Astrocyte (in vitro differentiated cells and primary cell): ENCODE data around the gene PLS1. TPM values are rescaled to one million over a fixed set of nuclear protein-coding genes. Genes with fewer than 3 reads are reported as not detected.
"Not testable (repeated sequence)": the region's sequence is repeated elsewhere in the genome, so short reads cannot be mapped to it uniquely, and the experiment has no call there.

Experiments used
- DNase-seq: peaks from one replicate; pipeline ENCODE4 v3.0.0-alpha.2; 2010; ENCODE audit warnings: low read depth
- FAIRE-seq: peaks from 2 replicates; lab custom pipeline; 2011; peaks lifted over from hg19 to GRCh38; lab: Jason Lieb, UNC
- H2AFZ ChIP-seq: 2 replicates; pipeline ENCODE4 v1.6.0; 2012; ENCODE audit warnings: low read depth, low read length, inconsistent platforms
- H3K27ac ChIP-seq: 2 replicates; pipeline ENCODE4 v1.5.1; 2011; ENCODE audit warnings: low read depth, low read length, inconsistent platforms
- H3K27me3 ChIP-seq: 2 replicates; pipeline ENCODE4 v1.6.0; 2011; ENCODE audit warnings: low read length, inconsistent platforms; ENCODE audit not compliant: insufficient read depth
- H3K36me3 ChIP-seq: 2 replicates; pipeline ENCODE4 v1.5.1; 2011; ENCODE audit warnings: low read length, inconsistent platforms; ENCODE audit not compliant: insufficient read depth
- H3K4me1 ChIP-seq: 2 replicates; pipeline ENCODE4 v1.5.1; 2011; ENCODE audit warnings: low read length, inconsistent platforms; ENCODE audit not compliant: insufficient read depth
- H3K4me2 ChIP-seq: 2 replicates; pipeline ENCODE4 v1.6.0; 2012; ENCODE audit warnings: low read length, inconsistent platforms
- H3K4me3 ChIP-seq: 2 replicates; pipeline ENCODE4 v1.5.1; 2011; ENCODE audit warnings: low read depth, mild to moderate bottlenecking, low read length, inconsistent platforms; ENCODE audit not compliant: insufficient read depth
- H3K79me2 ChIP-seq: 2 replicates; pipeline ENCODE4 v1.6.0; 2012; ENCODE audit warnings: mild to moderate bottlenecking, low read length, inconsistent platforms; ENCODE audit not compliant: insufficient read depth
- H3K9ac ChIP-seq: 2 replicates; pipeline ENCODE4 v1.6.0; 2012; ENCODE audit warnings: mild to moderate bottlenecking, low read length, inconsistent platforms
- H3K9me3 ChIP-seq: 2 replicates; pipeline ENCODE4 v1.5.1; 2012; ENCODE audit warnings: low read depth, mild to moderate bottlenecking, low read length, inconsistent platforms; ENCODE audit not compliant: insufficient read depth
- H4K20me1 ChIP-seq: 2 replicates; pipeline ENCODE4 v1.6.0; 2012; ENCODE audit warnings: low read length, inconsistent platforms; ENCODE audit not compliant: insufficient read depth
- H3K27ac Mint-ChIP-seq: one replicate; pipeline ENCODE4 v1.8.0; 2021; ENCODE audit warnings: mild to moderate bottlenecking, mixed read lengths; ENCODE audit not compliant: unreplicated experiment
- H3K27me3 Mint-ChIP-seq: one replicate; pipeline ENCODE4 v1.8.0; 2021; ENCODE audit warnings: low read depth, mixed read lengths; ENCODE audit not compliant: unreplicated experiment
- H3K36me3 Mint-ChIP-seq: one replicate; pipeline ENCODE4 v1.8.0; 2021; ENCODE audit warnings: low read depth, mixed read lengths; ENCODE audit not compliant: unreplicated experiment
- H3K4me1 Mint-ChIP-seq: one replicate; pipeline ENCODE4 v1.8.0; 2021; ENCODE audit warnings: low read depth, mixed read lengths; ENCODE audit not compliant: unreplicated experiment
- H3K4me3 Mint-ChIP-seq: one replicate; pipeline ENCODE4 v1.8.0; 2021; ENCODE audit warnings: mild to moderate bottlenecking, moderate library complexity, mixed read lengths; ENCODE audit not compliant: unreplicated experiment
- H3K9me3 Mint-ChIP-seq: one replicate; pipeline ENCODE4 v1.8.0; 2021; ENCODE audit warnings: mild to moderate bottlenecking, mixed read lengths; ENCODE audit not compliant: unreplicated experiment
- CTCF ChIP-seq: IDR thresholded peaks from 2 replicates; pipeline ENCODE4 v1.5.1; 2011; ENCODE audit warnings: low read depth, mild to moderate bottlenecking, inconsistent platforms, low read length, moderate library complexity; ENCODE audit not compliant: insufficient read depth
- EZH2 ChIP-seq: IDR thresholded peaks from 2 replicates; pipeline ENCODE4 v1.6.1; 2012; ENCODE audit warnings: mild to moderate bottlenecking, low read length, inconsistent platforms; ENCODE audit not compliant: insufficient read depth
- total RNA-seq: library from RNA; stranded (reverse); gene quantifications from 2 replicates; pipeline ENCODE4 v1.2.1, GENCODE V29; 2021

PLS1 gene
- total RNA-seq, 1 donor from 2014 or later = 7.8 TPM

- no peak for TF ChIP-seq EZH2
- Histone ChIP-seq H3K9me3 (no peaks in the 10 kb centered on the region), H3K79me2 (peaks cover 50% of the 10 kb centered on the region), H3K4me1 (peaks cover 11% of the 10 kb centered on the region), H3K27me3 (peaks cover 5% of the 10 kb centered on the region), H3K36me3 (peaks cover 3% of the 10 kb centered on the region), H3K4me2 (peak within 1 kb of the TSS; percentile 94), H2AFZ (peak within 1 kb of the TSS; percentile 89), H3K4me3 (peak within 1 kb of the TSS; percentile 90), H3K9ac (peak within 1 kb of the TSS; percentile 94), H3K27ac (peak within 1 kb of the TSS; percentile 90), H4K20me1 (peaks cover 12% of the 10 kb centered on the region)
- H3K27me3 Mint-ChIP-seq = no peaks in the 10 kb centered on the region
- peaks cover 16% of the 10 kb centered on the region for H3K4me1 Mint-ChIP-seq
- no peak for FAIRE-seq
- no peaks in the 10 kb centered on the region for H3K36me3 Mint-ChIP-seq
- H3K9me3 Mint-ChIP-seq = no peaks in the 10 kb centered on the region
- peak; percentile 91 for DNase-seq
- H3K27ac Mint-ChIP-seq = peak within 1 kb of the TSS; percentile 98
- peak within 1 kb of the TSS; percentile 100 for H3K4me3 Mint-ChIP-seq
Observed at GRCh38 chr3:142578329-142579223, 17.6 kb upstream of the PLS1 start, which contains the start of gene ATR. TSS of gene ATR (minus strand) at chr3:142578733. CDS start at chr3:142578704, 29 bp downstream.

- Histone ChIP-seq H3K36me3 (no peaks in the 10 kb centered on the region), H2AFZ (no peak overlapping the region), H3K4me2 (no peak overlapping the region), H3K27me3 (peaks cover 5% of the 10 kb centered on the region), H3K9me3 (no peaks in the 10 kb centered on the region), H3K79me2 (peaks cover 36% of the 10 kb centered on the region), H3K9ac (no peak overlapping the region), H3K4me1 (peaks cover 11% of the 10 kb centered on the region), H3K4me3 (no peak overlapping the region), H4K20me1 (peaks cover 7% of the 10 kb centered on the region), H3K27ac (no peak overlapping the region)
- TF ChIP-seq CTCF (no peak), EZH2 (no peak)
- Mint-ChIP-seq H3K9me3 (no peaks in the 10 kb centered on the region), H3K4me1 (peaks cover 16% of the 10 kb centered on the region), H3K27me3 (no peaks in the 10 kb centered on the region), H3K27ac (no peak overlapping the region), H3K4me3 (peak overlapping the region; percentile 100), H3K36me3 (no peaks in the 10 kb centered on the region)
- no peak for DNase-seq
- no peak for FAIRE-seq
Observed at GRCh38 chr3:142580061-142580423, 16.2 kb upstream of the PLS1 start.

- not testable (repeated sequence) for FAIRE-seq, H3K4me3 Mint-ChIP-seq, H3K9ac ChIP-seq, H3K27ac ChIP-seq, H3K9me3 Mint-ChIP-seq, H3K9me3 ChIP-seq, H2AFZ ChIP-seq, H3K4me3 ChIP-seq, H3K36me3 ChIP-seq, H3K27ac Mint-ChIP-seq, H4K20me1 ChIP-seq, H3K4me2 ChIP-seq, H3K27me3 Mint-ChIP-seq, H3K27me3 ChIP-seq, DNase-seq, H3K36me3 Mint-ChIP-seq, H3K4me1 ChIP-seq
- H3K79me2 ChIP-seq = peaks cover 25% of the 10 kb centered on the region
- H3K4me1 Mint-ChIP-seq = peaks cover 10% of the 10 kb centered on the region
Observed at GRCh38 chr3:142581070-142581469, 15.1 kb upstream of the PLS1 start.
